Measurements from ENCODE around the gene KLHL41.
"Not testable (repeated sequence)": the region's sequence is repeated elsewhere in the genome, so short reads cannot be mapped to it uniquely, and the experiment has no call there.

KLHL41 gene

DNA sequence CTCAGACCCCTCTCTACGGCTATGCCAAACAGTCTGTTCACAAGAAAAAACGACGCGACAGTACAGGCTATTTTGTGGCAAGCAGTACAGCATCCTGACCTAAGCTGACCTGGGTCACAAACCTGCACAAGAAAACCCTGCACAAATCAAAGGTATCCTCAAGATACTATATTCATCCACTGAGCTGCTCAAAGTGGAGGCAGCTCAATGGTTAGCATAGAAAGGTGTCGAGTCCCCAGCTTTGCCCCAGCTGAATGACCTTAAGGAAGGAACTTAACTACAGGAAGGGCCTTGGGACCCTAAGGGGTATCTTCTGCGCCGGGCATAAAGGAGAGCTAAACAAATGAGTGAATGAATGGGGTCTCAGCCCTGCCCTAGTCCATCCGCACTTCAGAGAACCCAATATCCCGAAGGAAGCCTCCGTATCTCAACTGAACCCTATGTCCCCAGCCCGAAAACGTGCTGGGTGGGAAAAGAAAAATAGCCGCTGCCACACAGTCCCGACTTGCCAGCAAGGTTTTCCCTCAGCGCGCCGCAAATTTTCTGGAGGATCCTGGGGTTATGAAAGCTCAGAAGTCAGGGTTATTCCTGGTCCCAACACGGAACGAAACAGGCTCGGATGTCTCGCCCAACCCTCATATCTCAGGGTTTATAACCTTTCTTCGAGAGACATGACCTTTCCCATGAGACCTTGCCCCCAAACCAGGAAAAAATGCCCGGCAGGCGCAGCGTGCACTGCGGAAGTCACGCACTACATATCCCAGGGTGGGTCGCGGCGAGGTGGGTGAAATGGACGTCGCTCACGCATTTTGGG, 63.9 kb downstream of the KLHL41 start, which contains the start of gene FASTKD1:
Gene FASTKD1 (minus strand): TSS at position 706 of the 814 bp plus-strand sequence. CDS start 1,836 bp downstream, outside the sequence.
- DNase-seq (ENCODE audit: low read depth), result peak; percentile 68

DNA sequence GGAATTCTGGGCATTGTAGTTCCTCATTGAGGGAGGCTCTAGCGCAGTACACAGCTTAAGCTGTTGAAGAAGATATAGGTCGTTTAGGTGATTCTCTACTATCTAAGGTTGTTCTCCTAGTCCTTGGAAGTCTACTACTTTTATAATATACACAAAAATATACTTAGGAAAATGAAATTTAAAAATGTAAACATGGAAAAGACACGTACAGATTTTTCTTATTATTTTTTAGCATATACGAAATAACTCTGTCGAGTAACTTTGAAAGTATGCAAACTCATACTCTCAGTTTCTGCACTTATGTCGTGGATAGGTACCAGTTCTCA, 64.4 kb downstream of the KLHL41 start:
- no peak for DNase-seq (ENCODE audit: low read depth)

DNA sequence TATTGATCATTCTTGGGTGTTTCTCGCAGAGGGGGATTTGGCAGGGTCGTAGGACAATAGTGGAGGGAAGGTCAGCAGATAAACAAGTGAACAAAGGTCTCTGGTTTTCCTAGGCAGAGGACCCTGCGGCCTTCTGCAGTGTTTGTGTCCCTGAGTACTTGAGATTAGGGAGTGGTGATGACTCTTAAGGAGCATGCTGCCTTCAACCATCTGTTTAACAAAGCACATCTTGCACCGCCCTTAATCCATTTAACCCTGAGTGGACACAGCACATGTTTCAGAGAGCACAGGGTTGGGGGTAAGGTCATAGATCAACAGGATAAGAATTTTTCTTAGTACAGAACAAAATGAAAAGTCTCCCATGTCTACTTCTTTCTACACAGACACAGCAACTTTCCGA, 65.0 kb downstream of the KLHL41 start:
- not testable (repeated sequence) for DNase-seq (ENCODE audit: low read depth)

DNA sequence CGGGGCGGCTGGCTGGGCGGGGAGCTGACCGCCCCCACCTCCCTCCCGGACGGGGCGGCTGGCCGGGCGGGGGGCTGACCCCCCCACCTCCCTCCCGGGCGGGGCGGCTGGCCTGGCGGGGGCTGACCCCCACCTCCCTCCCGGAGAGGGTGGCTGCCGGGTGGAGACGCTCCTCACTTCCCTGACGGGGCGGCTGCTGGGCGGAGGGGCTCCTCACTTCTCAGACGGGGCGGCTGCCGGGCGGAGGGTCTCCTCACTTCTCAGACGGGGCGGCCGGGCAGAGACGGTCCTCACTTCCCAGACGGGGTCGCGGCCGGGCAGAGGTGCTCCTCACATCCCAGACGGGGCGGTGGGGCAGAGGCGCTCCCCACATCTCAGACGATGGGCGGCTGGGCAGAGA, 65.8 kb downstream of the KLHL41 start:
- DNase-seq (ENCODE audit: low read depth), result not testable (repeated sequence)
